ENCODE data around the gene TPCN2. TPM values are rescaled to one million over a fixed set of nuclear protein-coding genes. Genes with fewer than 3 reads are reported as not detected.

TPCN2 gene
- polyA plus RNA-seq, 3 donors: 29.3 to 52.8 (median 31.5) TPM

DNA sequence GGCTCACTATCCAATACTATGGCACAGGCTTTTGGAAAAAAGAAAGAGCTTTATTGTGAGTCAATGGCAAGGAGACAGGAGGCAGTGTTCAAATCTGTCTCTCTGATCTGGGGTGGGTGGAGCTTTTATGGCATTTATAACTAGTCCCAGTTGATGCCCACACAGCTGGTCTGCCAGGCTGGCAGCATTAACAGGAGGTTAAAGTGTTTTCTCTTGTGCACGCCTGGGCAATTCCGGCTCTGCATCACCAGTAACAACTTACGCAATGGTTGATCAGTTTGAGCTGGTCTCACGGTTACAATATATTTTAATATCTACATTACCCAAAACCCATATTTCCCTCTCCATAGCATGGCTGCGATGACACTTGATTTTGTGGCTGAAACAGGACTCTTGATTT, 91.9 kb downstream of the TPCN2 start:
- 87% methylated on average over 4 of the region's 5 CpGs for WGBS (ENCODE audit: insufficient coverage)
- TF ChIP-seq CTCF (IDR thresholded peaks at IDR 0.05): no peak
- Histone ChIP-seq H2AFZ (ENCODE audit: insufficient read depth, low read depth, low read length, poor library complexity, severe bottlenecking) (no peak overlapping the region), H3K9ac (ENCODE audit: insufficient read depth, low read length, poor library complexity, severe bottlenecking) (no peak overlapping the region), H3K4me1 (ENCODE audit: control insufficient read depth in 1 of 2, insufficient read depth in 2 of 2, low read length in 2 of 2) (no peaks in the 10 kb centered on the region), H4K20me1 (ENCODE audit: insufficient read depth, low read length) (no peaks in the 10 kb centered on the region), H3K36me3 (replicated peaks in 1 of 2; ENCODE audit: control insufficient read depth in 1 of 2, insufficient read depth in 2 of 2, low read length in 2 of 2) (no peaks in the 10 kb centered on the region), H3K9me3 (replicated peaks in 1 of 2; ENCODE audit: control insufficient read depth in 1 of 2, insufficient read depth in 1 of 2, low read length in 2 of 2) (peaks cover under 1 to 11% of the 10 kb centered on the region in 2 donors), H3K27ac (ENCODE audit: low read depth in 1 of 2, low read length in 2 of 2) (no peak overlapping the region), H3K79me2 (ENCODE audit: insufficient read depth, low read length) (no peaks in the 10 kb centered on the region), H3K4me3 (replicated peaks in 1 of 3; ENCODE audit: low read depth in 2 of 3, low read length in 3 of 3) (no peak overlapping the region), H3K27me3 (ENCODE audit: control insufficient read depth in 2 of 2, insufficient read depth in 2 of 2, low read length in 2 of 2) (no peaks in the 10 kb centered on the region), H3K4me2 (replicated peaks; ENCODE audit: extremely low read depth, low read length, poor library complexity, severe bottlenecking) (no peak overlapping the region)
- DNase-seq: no peak
- H3K27ac Mint-ChIP-seq: no peak overlapping the region
- peaks cover 6% of the 10 kb centered on the region for H3K4me1 Mint-ChIP-seq
- peaks cover 6 to 27% (median 16%) of the 10 kb centered on the region in 7 donors for H3K9me3 Mint-ChIP-seq
- intact Hi-C loops (cut with micrococcal nuclease): no loop called here
- H3K4me3 Mint-ChIP-seq: no peak overlapping the region
- H3K27me3 Mint-ChIP-seq (ENCODE audit: low read depth in 3 of 3): peaks cover 0 to 6% (median 5%) of the 10 kb centered on the region in 3 donors
- no peaks in the 10 kb centered on the region for H3K36me3 Mint-ChIP-seq

DNA sequence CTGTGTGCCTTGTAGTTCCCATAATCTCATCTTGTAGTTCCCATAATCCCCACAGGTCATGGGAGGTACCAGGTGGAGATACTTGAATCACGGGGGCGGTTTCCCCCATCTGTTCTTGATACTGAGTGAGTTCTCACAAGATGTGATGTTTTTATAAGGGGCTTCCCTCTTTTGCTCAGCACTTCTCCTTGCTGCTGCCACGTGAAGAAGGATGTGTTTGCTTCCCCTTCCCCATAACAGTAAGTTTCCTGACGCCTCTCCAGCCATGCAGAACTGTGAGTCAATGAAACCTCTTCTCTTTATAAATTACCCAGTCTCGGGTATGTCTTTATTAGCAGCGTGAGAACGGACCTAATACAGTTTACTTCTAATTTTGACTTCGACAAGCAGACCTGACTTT, 93.0 kb downstream of the TPCN2 start:
- Histone ChIP-seq H4K20me1 (ENCODE audit: insufficient read depth, low read length) (no peaks in the 10 kb centered on the region), H3K9me3 (replicated peaks in 1 of 2; ENCODE audit: control insufficient read depth in 1 of 2, insufficient read depth in 1 of 2, low read length in 2 of 2) (peaks cover 6 to 13% of the 10 kb centered on the region in 2 donors), H3K9ac (ENCODE audit: insufficient read depth, low read length, poor library complexity, severe bottlenecking) (no peak overlapping the region), H3K27me3 (ENCODE audit: control insufficient read depth in 2 of 2, insufficient read depth in 2 of 2, low read length in 2 of 2) (no peaks in the 10 kb centered on the region), H3K4me1 (ENCODE audit: control insufficient read depth in 1 of 2, insufficient read depth in 2 of 2, low read length in 2 of 2) (no peaks in the 10 kb centered on the region), H3K27ac (ENCODE audit: low read depth in 1 of 2, low read length in 2 of 2) (no peak overlapping the region), H2AFZ (ENCODE audit: insufficient read depth, low read depth, low read length, poor library complexity, severe bottlenecking) (no peak overlapping the region), H3K79me2 (ENCODE audit: insufficient read depth, low read length) (no peaks in the 10 kb centered on the region), H3K36me3 (replicated peaks in 1 of 2; ENCODE audit: control insufficient read depth in 1 of 2, insufficient read depth in 2 of 2, low read length in 2 of 2) (no peaks in the 10 kb centered on the region), H3K4me2 (replicated peaks; ENCODE audit: extremely low read depth, low read length, poor library complexity, severe bottlenecking) (no peak overlapping the region), H3K4me3 (replicated peaks in 1 of 3; ENCODE audit: low read depth in 2 of 3, low read length in 3 of 3) (no peak overlapping the region)
- H3K36me3 Mint-ChIP-seq: no peaks in the 10 kb centered on the region
- H3K27me3 Mint-ChIP-seq (ENCODE audit: low read depth in 3 of 3): peaks cover 0 to 5% (median 5%) of the 10 kb centered on the region in 3 donors
- H3K27ac Mint-ChIP-seq: peak overlapping the region in 1 of 7 donors; percentile 87
- H3K9me3 Mint-ChIP-seq: peaks cover 13 to 33% (median 23%) of the 10 kb centered on the region in 7 donors
- no peak for TF ChIP-seq CTCF (IDR thresholded peaks at IDR 0.05)
- H3K4me1 Mint-ChIP-seq: peaks cover 6% of the 10 kb centered on the region
- peak in 2 of 3 donors; percentile 22 to 69 for DNase-seq
- H3K4me3 Mint-ChIP-seq: no peak overlapping the region
- 33% methylated on average over 3 of the region's 8 CpGs for WGBS (ENCODE audit: insufficient coverage)
- intact Hi-C loops (cut with micrococcal nuclease): no loop called here
